GM19452 (cell line): Measurements from ENCODE around the gene EPS15.
"Not testable (repeated sequence)": the region's sequence is repeated elsewhere in the genome, so short reads cannot be mapped to it uniquely, and the experiment has no call there.

ENCODE experiments used
- ATAC-seq: cut with Tn5 transposase; IDR thresholded peaks from one replicate; pipeline ENCODE4 v1.9.1; 2021; ENCODE audit not compliant: unreplicated experiment

The EPS15 gene

GRCh38 chr1:51432146-51432545, 86.9 kb downstream of the EPS15 start:
- no peak for ATAC-seq

- no peak for ATAC-seq
Measured at GRCh38 chr1:51427438-51427837, 91.6 kb downstream of the EPS15 start.

DNA sequence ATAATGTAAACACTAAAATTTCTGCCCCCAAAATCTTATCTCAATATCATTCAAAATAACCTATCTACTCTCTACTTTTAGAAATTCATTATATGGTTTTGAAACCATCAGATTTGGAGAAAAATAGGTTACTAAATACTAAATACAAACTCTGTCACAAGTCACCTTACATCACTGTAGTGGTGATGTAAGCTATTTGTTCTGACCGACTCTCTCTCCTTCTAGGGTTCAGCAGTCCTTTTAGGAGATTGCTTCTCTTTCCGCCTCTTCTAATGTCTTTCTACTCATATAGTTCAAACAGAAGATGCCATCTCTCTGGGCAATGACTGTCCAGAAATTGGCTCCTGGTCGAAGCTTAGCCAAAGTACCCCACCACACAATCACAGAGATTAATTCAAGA, 93.1 kb downstream of the EPS15 start:
- no peak for ATAC-seq

- ATAC-seq = no peak
Measured at GRCh38 chr1:51425273-51425672, 93.8 kb downstream of the EPS15 start.

DNA sequence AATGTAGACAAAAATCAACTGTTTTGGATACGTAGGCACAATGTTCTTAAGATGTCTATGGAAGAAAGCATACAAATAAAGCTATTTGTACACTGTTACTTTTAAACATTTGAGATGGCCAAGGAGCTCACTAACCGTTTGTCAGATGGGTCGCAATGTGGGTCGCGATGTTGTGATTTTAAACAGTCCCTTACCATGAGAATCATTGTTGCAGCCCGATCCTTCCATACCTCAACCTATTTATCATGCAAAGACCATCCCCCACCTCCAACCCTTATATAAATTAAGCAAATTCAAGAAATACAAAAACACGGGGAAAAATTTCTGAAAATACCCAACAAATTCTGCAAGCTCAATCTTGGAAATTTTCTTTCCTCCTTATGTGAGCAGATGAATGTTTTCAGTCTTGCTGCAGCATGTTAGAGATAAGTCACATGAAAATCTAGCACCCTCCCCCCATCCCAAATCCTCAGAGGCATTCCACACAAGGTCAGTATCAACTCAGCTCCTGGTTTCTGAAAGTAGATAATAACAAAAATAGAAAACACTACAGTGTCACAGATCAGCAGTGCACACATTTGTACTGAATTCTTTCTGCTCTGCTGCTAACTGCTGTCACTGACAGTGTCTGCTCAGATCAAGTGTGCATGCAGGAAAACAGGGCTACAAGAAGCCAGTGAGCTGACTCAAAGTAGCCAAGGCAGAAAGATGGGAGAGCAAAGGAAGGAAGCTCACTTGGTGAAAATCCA, 95.8 kb downstream of the EPS15 start:
- ATAC-seq = no peak

- no peak for ATAC-seq
Measured at GRCh38 chr1:51422367-51423072, 96.5 kb downstream of the EPS15 start.

DNA sequence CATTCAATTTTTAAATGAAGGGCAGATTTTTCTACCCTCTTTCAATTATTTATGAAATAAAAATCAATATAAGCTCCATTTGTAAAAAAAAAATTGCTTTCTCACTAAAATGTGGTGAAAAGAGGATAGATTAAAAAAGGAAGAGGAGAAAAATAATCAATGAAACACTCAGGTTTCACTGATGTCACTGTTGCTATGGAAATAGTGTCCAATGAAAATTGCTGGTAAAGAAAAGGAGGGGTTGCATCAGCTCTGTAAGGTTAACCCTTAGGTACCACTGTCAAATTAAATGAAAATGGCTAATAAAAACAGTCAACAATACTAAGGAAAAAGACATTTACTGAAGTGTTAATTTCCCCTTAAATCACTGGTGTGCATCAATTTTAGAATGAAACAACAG, 97.1 kb downstream of the EPS15 start:
- ATAC-seq = no peak

DNA sequence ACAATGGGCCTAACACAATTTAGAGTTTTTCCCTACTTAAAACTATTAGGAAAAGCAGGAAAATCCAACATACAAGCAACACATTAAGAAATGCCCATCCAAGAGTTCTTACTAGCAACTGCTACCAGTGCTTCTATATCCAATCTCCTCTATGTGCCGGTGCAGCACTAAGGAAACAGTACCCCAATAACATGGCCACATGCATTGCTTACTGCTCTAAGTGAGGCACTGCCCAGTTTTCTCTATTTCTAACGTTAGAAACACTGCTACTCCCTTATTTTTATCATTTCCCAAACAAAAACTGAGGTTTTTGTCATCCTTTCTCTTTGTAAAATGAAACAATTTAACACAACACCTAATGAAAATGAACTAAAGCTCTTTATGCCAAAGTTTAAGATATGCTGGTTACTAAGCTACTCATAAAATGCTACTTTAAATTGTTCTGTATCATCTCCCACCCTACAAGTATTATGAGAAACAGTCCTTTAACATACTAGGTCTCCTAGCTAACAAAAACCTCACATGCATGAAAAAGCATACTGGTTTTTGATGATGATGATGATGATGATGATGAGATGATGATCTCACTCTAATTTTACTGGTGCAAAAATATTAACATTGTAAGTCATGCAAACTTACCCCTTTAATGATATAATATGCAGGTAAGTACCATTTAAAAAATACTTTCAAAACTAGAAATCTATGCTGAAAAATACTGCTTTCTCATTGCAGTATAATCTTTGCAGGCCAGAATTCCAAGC, 98.0 kb downstream of the EPS15 start:
- ATAC-seq = no peak

- ATAC-seq = no peak
Measured at GRCh38 chr1:51418384-51418959, 100.6 kb downstream of the EPS15 start.

DNA sequence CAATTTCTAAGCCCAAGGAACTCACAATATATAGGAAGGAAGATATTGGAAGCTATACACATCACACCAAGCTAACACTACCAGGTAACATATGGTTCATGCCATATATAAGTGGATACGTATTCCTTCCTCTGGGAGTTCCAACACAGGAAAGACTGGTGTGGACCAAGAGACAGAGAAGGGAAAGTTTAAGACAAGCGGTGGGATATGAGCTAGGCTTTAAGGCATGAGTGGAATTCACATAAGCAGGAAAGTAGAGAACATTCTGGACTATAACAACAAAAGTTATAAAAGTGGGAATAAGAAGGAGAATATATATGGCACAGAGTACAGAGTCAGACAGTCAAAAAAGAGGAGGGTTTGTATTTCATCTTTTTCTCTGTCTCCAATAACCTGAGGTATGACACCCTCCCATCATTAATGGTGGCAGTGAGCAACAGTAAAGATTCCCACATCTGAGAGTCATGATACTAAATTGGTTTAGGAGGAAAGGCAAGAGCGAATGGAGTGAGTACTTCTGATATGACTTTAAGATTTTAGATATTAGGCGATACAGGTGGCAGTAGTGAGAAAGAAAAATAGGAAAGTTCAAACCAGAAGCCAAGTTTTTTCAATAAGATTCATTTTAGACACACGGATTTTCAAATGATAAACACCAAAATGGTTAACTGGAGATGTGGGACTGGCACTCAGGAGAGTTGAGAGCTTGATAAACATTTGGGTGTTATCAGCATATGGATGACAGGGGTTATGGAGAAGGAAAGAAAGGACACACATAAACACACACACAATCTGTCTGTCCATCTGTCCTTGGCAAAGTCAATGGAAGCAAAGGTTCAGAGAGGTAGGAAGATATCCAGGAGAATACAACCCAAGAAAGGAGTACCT, 101.3 kb downstream of the EPS15 start:
- no peak for ATAC-seq

GRCh38 chr1:51416910-51417309, 102.2 kb downstream of the EPS15 start:
- ATAC-seq = no peak

GRCh38 chr1:51415963-51416362, 103.1 kb downstream of the EPS15 start:
- ATAC-seq = no peak

DNA sequence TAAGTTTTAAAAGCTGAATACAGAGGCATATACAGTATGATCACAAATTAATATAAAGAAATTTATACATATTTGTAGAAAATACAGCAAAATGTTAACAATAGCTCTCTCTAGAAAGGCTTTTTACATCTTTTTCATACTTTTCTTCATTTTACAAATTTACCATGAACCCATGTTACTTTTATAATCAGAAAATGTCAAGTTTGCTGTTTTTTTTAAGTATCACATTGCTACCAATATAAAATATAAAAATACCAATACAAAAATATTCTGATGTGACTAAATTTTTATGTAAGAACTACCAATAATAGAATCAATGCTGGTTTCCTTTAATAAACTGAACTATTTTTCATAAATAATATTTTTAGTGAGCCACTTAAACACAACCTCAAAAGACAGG, 104.3 kb downstream of the EPS15 start:
- ATAC-seq = no peak

GRCh38 chr1:51411820-51412219, 107.2 kb downstream of the EPS15 start:
- not testable (repeated sequence) for ATAC-seq

DNA sequence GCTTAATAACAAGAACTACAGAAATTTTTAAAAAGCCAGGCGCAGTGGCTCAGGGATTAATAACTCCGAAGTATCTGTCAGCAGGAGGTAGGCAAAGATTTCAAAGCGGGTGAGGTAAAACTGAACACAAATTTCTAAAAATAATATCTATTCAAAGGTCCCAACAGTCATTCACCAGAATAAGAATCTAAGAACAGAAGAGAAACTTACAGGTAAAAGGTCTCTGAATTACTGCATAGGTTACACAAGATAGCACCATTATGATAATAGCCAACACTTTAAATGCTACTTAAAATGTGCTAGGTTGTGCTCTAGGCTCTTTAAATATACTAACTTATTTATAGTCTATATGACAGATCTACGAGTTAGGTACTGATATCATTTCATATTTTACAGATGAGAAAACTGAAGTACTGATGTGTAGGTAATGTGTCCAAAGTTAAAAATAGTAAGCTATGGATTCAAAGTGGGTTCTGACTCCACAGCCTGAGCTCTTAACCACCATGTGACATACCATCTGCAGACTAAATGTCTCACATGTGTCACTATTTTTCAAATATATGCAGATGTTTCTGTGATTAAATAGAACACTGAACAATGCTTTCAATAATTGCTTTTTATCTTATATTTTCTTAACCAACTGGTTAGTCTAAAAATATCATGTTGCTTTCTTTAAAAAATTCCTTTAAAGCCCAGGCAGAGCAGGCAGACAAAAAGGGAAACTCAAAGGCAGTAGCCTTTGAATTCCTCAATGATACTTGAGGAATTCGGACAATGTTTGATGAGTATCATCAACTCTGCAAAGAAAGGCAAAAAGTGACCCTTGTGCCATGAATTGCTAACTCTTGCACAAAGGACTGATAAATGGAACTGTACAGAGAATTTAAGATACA, 108.3 kb downstream of the EPS15 start:
- ATAC-seq = no peak

DNA sequence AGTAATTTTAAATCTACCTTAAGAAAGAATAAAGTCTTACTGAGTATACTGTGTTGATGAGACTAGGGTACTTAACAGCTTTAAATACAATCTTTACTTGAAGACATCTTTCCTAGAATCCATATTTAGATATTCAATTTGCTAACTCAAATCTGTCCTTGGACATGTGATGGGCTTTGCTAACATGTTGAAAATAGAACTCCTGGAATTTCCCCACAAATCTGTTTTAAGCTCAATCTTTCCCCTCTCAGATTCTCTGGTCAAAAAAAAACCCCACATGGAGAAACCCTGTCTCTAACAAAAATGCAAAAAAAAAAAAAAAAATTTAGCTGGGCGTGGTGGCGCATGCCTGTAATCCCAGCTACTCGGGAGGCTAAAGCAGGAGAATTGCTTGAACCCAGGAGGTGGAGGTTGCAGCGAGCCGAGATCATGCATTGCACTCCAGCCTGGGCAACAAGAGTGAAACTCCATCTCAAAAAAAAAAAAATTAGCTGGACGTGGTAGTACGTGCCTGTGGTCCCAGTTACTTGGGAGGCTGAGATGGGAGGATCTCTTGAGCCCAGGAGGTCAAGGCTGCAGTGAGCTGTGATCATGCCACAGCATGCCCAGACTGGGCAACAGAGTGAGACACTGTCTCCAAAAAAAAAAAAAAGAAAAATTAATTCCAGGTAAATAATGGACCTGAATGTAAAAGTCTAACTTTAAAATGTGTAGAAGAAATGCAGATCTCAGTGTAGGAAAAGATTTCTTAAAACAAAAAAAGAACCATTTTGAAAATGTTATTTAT, 109.1 kb downstream of the EPS15 start:
- ATAC-seq = not testable (repeated sequence)

DNA sequence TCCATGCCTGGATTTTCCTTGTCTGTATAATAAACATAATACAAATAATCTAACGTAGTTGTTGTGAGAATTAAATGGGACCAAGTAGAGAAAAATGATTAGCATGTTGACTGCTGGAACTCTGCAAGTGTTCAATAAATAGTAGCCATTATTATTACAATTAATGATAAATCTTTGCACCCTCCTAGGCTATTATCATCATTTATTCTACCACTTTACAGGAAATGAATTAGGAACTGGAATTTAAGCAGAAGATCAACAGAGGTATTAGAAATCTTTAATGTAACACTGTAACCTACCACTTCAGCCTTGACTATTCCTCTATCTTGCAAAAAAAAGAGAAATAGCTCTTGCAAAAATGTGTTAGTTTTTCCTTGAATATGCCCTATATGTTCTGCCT, 126.8 kb downstream of the EPS15 start:
- no peak for ATAC-seq

DNA sequence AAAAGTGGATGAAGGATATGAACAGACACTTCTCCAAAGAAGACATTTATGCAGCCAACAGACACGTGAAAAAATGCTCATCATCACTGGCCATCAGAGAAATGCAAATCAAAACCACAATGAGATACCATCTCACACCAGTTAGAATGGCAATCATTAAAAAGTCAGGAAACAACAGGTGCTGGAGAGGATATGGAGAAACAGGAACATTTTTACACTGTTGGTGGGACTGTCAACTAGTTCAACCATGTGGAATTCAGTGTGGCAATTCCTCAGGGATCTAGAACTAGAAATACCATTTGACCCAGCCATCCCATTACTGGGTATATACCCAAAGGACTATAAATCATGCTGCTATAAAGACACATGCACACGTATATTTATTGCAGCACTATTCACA, 128.4 kb downstream of the EPS15 start:
- ATAC-seq = not testable (repeated sequence)

- ATAC-seq = not testable (repeated sequence)
Measured at GRCh38 chr1:51387288-51387687, 131.8 kb downstream of the EPS15 start.
